Measurements from ENCODE around the gene NRP2. TPM values are rescaled to one million over a fixed set of nuclear protein-coding genes. Genes with fewer than 3 reads are reported as not detected.

The NRP2 gene
- total and polyA plus RNA-seq, 4 donors = 3.8 to 17.7 (median 12.2) TPM

DNA sequence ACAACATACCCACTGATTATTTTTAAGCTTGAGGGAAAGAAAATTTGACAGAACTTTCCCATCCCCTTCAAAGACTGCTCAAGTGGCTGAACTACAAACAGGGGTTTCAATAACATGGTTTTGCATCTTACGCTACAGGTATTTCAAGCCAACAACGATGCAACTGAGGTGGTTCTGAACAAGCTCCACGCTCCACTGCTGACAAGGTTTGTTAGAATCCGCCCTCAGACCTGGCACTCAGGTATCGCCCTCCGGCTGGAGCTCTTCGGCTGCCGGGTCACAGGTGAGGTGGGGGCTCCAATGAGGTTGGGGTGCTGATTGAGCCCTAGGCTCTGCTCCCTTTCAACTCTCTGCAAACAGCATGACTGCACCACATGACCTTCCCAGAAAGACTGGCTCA lies 58.1 kb downstream of the NRP2 start:
- Histone ChIP-seq H3K36me3 (ENCODE audit: control insufficient read depth in 4 of 4, insufficient read depth in 3 of 4, low read depth in 1 of 4, low read length in 3 of 4) (no peaks in the 10 kb centered on the region), H3K4me3 (ENCODE audit: low read depth in 1 of 3, low read length in 3 of 3) (no peak overlapping the region), H3K27ac (ENCODE audit: low read depth in 1 of 2, low read length in 2 of 2) (no peak overlapping the region), H3K27me3 (ENCODE audit: control insufficient read depth in 4 of 4, insufficient read depth in 4 of 4, low read length in 3 of 4) (no peaks in the 10 kb centered on the region), H3K9ac (ENCODE audit: low read depth in 1 of 2, low read length in 2 of 2) (no peak overlapping the region), H3K9me3 (ENCODE audit: control insufficient read depth in 4 of 4, low read length in 3 of 4) (no peaks in the 10 kb centered on the region), H3K4me1 (ENCODE audit: control insufficient read depth in 4 of 4, insufficient read depth in 4 of 4, low read length in 3 of 4) (peaks cover 9 to 14% (median 10%) of the 10 kb centered on the region in 4 donors)
- 97% methylated on average over 8 of the region's 8 CpGs for WGBS
- TF ChIP-seq FOXA1 (IDR thresholded peaks at IDR 0.05) (no peak), HNF4G (IDR thresholded peaks at IDR 0.05) (no peak), SP1 (IDR thresholded peaks at IDR 0.05) (no peak), RAD21 (IDR thresholded peaks at IDR 0.05) (no peak), EGR1 (IDR thresholded peaks at IDR 0.05; ENCODE audit: low read depth in 2 of 2) (no peak), NR2F2 (IDR thresholded peaks at IDR 0.05) (no peak), YY1 (IDR thresholded peaks at IDR 0.05) (no peak), RXRA (IDR thresholded peaks at IDR 0.05) (no peak)
- TF ChIP-seq, protein P1, sequence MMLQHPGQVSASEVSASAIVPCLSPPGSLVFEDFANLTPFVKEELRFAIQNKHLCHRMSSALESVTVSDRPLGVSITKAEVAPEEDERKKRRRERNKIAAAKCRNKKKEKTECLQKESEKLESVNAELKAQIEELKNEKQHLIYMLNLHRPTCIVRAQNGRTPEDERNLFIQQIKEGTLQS (IDR thresholded peaks at IDR 0.05) = no peak
- TF ChIP-seq, protein P2, sequence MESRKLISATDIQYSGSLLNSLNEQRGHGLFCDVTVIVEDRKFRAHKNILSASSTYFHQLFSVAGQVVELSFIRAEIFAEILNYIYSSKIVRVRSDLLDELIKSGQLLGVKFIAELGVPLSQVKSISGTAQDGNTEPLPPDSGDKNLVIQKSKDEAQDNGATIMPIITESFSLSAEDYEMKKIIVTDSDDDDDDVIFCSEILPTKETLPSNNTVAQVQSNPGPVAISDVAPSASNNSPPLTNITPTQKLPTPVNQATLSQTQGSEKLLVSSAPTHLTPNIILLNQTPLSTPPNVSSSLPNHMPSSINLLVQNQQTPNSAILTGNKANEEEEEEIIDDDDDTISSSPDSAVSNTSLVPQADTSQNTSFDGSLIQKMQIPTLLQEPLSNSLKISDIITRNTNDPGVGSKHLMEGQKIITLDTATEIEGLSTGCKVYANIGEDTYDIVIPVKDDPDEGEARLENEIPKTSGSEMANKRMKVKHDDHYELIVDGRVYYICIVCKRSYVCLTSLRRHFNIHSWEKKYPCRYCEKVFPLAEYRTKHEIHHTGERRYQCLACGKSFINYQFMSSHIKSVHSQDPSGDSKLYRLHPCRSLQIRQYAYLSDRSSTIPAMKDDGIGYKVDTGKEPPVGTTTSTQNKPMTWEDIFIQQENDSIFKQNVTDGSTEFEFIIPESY (IDR thresholded peaks at IDR 0.05) = no peak
- DNase-seq (ENCODE audit: low spot score) = no peak

DNA sequence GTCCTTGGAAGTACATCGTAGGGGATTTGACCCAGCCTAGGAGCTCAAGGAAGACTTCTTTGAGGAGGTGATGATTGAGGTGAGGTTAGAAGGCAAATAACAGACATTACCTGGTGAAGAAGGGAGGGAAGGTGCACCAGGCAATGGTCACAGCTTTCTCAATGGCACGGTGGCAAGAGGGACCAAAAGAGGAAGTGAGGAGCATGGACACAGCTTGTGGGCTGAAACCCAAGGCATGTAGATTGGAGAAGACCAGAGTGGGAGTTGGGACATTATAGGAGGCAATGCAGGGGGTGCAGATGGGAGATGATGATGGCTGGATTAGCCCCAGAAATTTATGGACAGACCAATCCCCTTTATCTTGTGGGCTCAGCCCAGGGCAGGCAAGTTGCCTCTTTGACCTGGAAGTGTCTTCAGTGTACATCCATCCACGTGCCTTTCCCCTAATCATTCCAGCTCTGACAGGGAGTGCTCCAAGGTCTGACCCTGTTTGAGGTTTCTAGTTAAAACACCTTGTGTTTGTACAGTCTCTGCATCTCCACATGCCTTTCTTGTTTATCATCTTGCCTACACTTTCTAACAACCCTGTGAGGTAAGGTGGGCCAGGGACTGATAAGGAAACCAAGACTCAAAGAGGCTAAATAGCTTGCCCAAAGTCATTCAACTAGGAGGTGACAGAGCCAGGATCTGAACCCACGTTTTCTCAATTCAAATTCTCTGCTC lies 59.1 kb downstream of the NRP2 start:
- H3K4me1 ChIP-seq (ENCODE audit: control insufficient read depth in 4 of 4, insufficient read depth in 4 of 4, low read length in 3 of 4) = peaks cover 9 to 17% (median 10%) of the 10 kb centered on the region in 4 donors
- no peak overlapping the region for H3K27ac ChIP-seq (ENCODE audit: low read depth in 1 of 2, low read length in 2 of 2)
- no peaks in the 10 kb centered on the region for H3K36me3 ChIP-seq (ENCODE audit: control insufficient read depth in 4 of 4, insufficient read depth in 3 of 4, low read depth in 1 of 4, low read length in 3 of 4)
- TF ChIP-seq GABPA (IDR thresholded peaks at IDR 0.05 in 1 of 2, conservative IDR thresholded peaks at IDR 0.05 in 1 of 2) = no peak
- TF ChIP-seq JUND (IDR thresholded peaks at IDR 0.05) = no peak
- TF ChIP-seq, protein P3, sequence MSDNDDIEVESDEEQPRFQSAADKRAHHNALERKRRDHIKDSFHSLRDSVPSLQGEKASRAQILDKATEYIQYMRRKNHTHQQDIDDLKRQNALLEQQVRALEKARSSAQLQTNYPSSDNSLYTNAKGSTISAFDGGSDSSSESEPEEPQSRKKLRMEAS (IDR thresholded peaks at IDR 0.05) = no peak
- TF ChIP-seq SP1 (IDR thresholded peaks at IDR 0.05) = no peak
- no peak for TF ChIP-seq EGR1 (IDR thresholded peaks at IDR 0.05; ENCODE audit: low read depth in 2 of 2)
- TF ChIP-seq HNF4G (IDR thresholded peaks at IDR 0.05) = no peak
- no peak for TF ChIP-seq YY1 (IDR thresholded peaks at IDR 0.05)
- TF ChIP-seq FOXA2 (IDR thresholded peaks at IDR 0.05) = no peak
- TF ChIP-seq, protein P1 (IDR thresholded peaks at IDR 0.05) = no peak
- TF ChIP-seq RXRA (IDR thresholded peaks at IDR 0.05) = no peak
- TF ChIP-seq, protein P4, sequence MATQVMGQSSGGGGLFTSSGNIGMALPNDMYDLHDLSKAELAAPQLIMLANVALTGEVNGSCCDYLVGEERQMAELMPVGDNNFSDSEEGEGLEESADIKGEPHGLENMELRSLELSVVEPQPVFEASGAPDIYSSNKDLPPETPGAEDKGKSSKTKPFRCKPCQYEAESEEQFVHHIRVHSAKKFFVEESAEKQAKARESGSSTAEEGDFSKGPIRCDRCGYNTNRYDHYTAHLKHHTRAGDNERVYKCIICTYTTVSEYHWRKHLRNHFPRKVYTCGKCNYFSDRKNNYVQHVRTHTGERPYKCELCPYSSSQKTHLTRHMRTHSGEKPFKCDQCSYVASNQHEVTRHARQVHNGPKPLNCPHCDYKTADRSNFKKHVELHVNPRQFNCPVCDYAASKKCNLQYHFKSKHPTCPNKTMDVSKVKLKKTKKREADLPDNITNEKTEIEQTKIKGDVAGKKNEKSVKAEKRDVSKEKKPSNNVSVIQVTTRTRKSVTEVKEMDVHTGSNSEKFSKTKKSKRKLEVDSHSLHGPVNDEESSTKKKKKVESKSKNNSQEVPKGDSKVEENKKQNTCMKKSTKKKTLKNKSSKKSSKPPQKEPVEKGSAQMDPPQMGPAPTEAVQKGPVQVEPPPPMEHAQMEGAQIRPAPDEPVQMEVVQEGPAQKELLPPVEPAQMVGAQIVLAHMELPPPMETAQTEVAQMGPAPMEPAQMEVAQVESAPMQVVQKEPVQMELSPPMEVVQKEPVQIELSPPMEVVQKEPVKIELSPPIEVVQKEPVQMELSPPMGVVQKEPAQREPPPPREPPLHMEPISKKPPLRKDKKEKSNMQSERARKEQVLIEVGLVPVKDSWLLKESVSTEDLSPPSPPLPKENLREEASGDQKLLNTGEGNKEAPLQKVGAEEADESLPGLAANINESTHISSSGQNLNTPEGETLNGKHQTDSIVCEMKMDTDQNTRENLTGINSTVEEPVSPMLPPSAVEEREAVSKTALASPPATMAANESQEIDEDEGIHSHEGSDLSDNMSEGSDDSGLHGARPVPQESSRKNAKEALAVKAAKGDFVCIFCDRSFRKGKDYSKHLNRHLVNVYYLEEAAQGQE (IDR thresholded peaks at IDR 0.05) = no peak
- TF ChIP-seq TAF1 (conservative IDR thresholded peaks at IDR 0.05) = no peak
- TF ChIP-seq, protein P5, sequence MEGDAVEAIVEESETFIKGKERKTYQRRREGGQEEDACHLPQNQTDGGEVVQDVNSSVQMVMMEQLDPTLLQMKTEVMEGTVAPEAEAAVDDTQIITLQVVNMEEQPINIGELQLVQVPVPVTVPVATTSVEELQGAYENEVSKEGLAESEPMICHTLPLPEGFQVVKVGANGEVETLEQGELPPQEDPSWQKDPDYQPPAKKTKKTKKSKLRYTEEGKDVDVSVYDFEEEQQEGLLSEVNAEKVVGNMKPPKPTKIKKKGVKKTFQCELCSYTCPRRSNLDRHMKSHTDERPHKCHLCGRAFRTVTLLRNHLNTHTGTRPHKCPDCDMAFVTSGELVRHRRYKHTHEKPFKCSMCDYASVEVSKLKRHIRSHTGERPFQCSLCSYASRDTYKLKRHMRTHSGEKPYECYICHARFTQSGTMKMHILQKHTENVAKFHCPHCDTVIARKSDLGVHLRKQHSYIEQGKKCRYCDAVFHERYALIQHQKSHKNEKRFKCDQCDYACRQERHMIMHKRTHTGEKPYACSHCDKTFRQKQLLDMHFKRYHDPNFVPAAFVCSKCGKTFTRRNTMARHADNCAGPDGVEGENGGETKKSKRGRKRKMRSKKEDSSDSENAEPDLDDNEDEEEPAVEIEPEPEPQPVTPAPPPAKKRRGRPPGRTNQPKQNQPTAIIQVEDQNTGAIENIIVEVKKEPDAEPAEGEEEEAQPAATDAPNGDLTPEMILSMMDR (IDR thresholded peaks at IDR 0.05; ENCODE audit: low read depth, low read length, missing input control) = no peak
- TF ChIP-seq, protein P2 (IDR thresholded peaks at IDR 0.05) = no peak
- no peak for TF ChIP-seq FOXA1 (IDR thresholded peaks at IDR 0.05)
- no peak for TF ChIP-seq RAD21 (IDR thresholded peaks at IDR 0.05)
- TF ChIP-seq NR2F2 (IDR thresholded peaks at IDR 0.05) = no peak
- no peak for TF ChIP-seq HNF4A (conservative IDR thresholded peaks at IDR 0.05)
- no peaks in the 10 kb centered on the region for H3K27me3 ChIP-seq (ENCODE audit: control insufficient read depth in 4 of 4, insufficient read depth in 4 of 4, low read length in 3 of 4)
- H3K9ac ChIP-seq (ENCODE audit: low read depth in 1 of 2, low read length in 2 of 2) = no peak overlapping the region
- no peaks in the 10 kb centered on the region for H3K9me3 ChIP-seq (ENCODE audit: control insufficient read depth in 4 of 4, low read length in 3 of 4)
- no peak overlapping the region for H3K4me3 ChIP-seq (ENCODE audit: low read depth in 1 of 3, low read length in 3 of 3)
- DNase-seq (ENCODE audit: low spot score) = no peak
- WGBS = 81% methylated on average over 4 of the region's 4 CpGs
